ENCODE results near the gene EAPP.
"Not testable (repeated sequence)": the region's sequence is repeated elsewhere in the genome, so short reads cannot be mapped to it uniquely, and the experiment has no call there.

Gene EAPP

DNA sequence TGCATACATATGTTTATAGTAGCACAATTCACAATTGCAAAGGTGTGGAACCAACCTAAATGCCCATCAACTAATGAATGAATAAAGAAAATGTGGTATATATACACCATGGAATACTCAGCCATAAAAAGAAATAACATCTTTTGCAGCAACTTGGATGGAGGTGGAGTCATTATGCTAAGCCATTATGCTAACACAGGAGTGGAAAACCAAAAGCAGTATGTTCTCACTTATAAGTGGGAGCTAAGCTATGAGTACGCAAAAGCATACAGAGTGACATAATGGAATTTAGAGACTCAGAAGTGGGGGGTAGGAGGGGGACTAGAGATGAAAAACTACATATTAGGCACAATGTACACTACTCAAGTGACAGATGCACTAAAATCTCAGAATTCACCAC, 61.2 kb downstream of the EAPP start:
- DNase-seq: no peak

DNA sequence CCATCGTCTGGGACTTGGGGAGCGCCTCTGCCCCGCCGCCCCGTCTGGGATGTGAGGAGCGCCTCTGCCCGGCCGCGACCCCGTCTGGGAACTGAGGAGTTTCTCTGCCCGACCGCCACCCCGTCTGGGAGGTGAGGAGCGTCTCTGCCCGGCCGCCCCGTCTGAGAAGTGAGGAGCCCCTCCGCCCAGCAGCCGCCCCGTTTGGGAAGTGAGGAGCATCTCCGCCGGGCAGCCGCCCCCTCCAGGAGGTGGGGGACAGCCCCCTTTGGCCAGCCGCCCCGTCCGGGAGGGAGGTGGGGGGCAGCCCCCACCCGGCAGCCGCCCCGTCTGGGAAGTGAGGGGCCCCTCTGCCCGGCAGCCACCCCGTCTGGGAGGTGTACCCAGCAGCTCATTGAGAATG, 63.5 kb downstream of the EAPP start:
- DNase-seq: not testable (repeated sequence)

- DNase-seq: no peak
Observed at GRCh38 chr14:34475163-34475562, 64.3 kb downstream of the EAPP start.

GRCh38 chr14:34474187-34474679, 65.3 kb downstream of the EAPP start:
- DNase-seq: no peak

DNA sequence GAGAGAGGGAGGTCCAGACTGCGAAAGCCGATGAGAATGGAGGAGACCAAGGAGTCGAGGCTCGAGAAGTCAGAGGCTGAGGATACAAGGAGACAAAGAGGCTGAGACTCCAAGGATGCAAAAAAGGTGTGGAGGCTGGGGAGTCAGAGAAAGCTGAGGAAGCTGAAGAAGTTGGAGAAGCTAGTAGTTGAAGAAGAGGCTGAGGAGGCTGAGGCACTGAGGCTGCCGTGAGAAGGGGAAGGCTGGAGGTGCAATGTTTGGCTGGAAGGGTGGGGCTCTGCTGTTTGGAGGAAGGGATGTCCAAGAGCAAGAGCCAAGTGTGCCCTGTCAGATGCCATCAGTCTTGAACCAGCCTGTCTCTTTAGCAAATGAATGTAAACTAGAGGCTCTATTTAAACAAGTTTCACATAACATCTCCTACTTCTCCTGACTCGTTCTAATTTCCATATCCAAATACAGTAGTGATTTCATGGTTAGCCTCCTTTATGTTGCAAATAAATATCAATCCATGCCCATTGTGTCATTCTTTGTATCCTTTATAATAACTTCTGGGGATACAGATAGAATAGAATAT, 66.7 kb downstream of the EAPP start:
- DNase-seq: no peak

GRCh38 chr14:34470319-34470718, 69.2 kb downstream of the EAPP start:
- DNase-seq: no peak

GRCh38 chr14:34466691-34467090, 72.8 kb downstream of the EAPP start:
- DNase-seq: no peak

Measured in GDM1 (cell line).